GM08714 (cell line): Measurements from ENCODE around the gene TUT1.
"Not testable (repeated sequence)": the region's sequence is repeated elsewhere in the genome, so short reads cannot be mapped to it uniquely, and the experiment has no call there.

Source experiments
- H3K4me3 ChIP-seq: fragments of 200-500 bp; sonication (Bioruptor generic); 2 replicates; pipeline ENCODE4 v1.5.1; 2014; ENCODE audit warnings: mild to moderate bottlenecking, low read length, inconsistent platforms
- ZNF274 ChIP-seq: IDR thresholded peaks from 2 replicates; pipeline ENCODE4 v1.6.1; 2012; ENCODE audit warnings: mild to moderate bottlenecking, low read depth, low read length

TUT1 gene

GRCh38 chr11:62591448-62592145 is at the start of gene TUT1:
TSS of gene TUT1 (minus strand) at chr11:62591523. CDS start at chr11:62591485, 38 bp downstream.
- TF ChIP-seq ZNF274, result no peak

GRCh38 chr11:62632492-62632891 is 41.2 kb upstream of the TUT1 start:
- no peak for TF ChIP-seq ZNF274
- H3K4me3 ChIP-seq, result no peak overlapping the region

More at GRCh38 chr11:62591448-62592145, at the start of gene TUT1:
- peak within 1 kb of the TSS; percentile 88 for H3K4me3 ChIP-seq

- no peak for TF ChIP-seq ZNF274
- no peak overlapping the region for H3K4me3 ChIP-seq
These were observed 36.4 kb upstream of the TUT1 start for GRCh38 chr11:62627713-62628112.

GRCh38 chr11:62622476-62623089 is 31.3 kb upstream of the TUT1 start:
- TF ChIP-seq ZNF274, result no peak
- no peak overlapping the region for H3K4me3 ChIP-seq

- TF ChIP-seq ZNF274, result no peak
- H3K4me3 ChIP-seq, result peak within 1 kb of the TSS; percentile 72
These were observed 30.5 kb upstream of the TUT1 start, which contains the start of gene B3GAT3 for GRCh38 chr11:62621567-62622470. TSS of gene B3GAT3 (minus strand) at chr11:62621986. CDS start at chr11:62621947, 39 bp downstream.

- TF ChIP-seq ZNF274, result no peak
- peak overlapping the region; percentile 72 for H3K4me3 ChIP-seq
These were observed 29.8 kb upstream of the TUT1 start for GRCh38 chr11:62621027-62621566.

- H3K4me3 ChIP-seq, result not testable (repeated sequence)
These were observed 25.6 kb upstream of the TUT1 start for GRCh38 chr11:62616957-62617356.

GRCh38 chr11:62615521-62615920 is 24.2 kb upstream of the TUT1 start:
- no peak overlapping the region for H3K4me3 ChIP-seq
- no peak for TF ChIP-seq ZNF274

- H3K4me3 ChIP-seq, result no peak overlapping the region
- no peak for TF ChIP-seq ZNF274
These were observed 23.0 kb upstream of the TUT1 start for GRCh38 chr11:62614275-62614674.

GRCh38 chr11:62613291-62613778 is 22.0 kb upstream of the TUT1 start:
- TF ChIP-seq ZNF274, result no peak
- no peak overlapping the region for H3K4me3 ChIP-seq

GRCh38 chr11:62612366-62613290 is 21.3 kb upstream of the TUT1 start, which contains the start of the genes EML3 and ROM1:
TSS of gene EML3 (minus strand) at chr11:62612775. CDS start at chr11:62612457, 318 bp downstream.
TSS of gene ROM1 (plus strand) at chr11:62613257. CDS start at chr11:62613282, 25 bp downstream.
- H3K4me3 ChIP-seq, result peak within 1 kb of the TSS; percentile 78
- TF ChIP-seq ZNF274, result no peak

- H3K4me3 ChIP-seq, result peak overlapping the region; percentile 78
- no peak for TF ChIP-seq ZNF274
These were observed 20.5 kb upstream of the TUT1 start for GRCh38 chr11:62611705-62612365.
